HG02973 (cell line): ENCODE results near the gene ASTN2.

Experiments
- ATAC-seq: cut with Tn5 transposase; IDR thresholded peaks from one replicate; pipeline ENCODE4 v1.9.1; 2021; ENCODE audit warnings: moderate library complexity; ENCODE audit not compliant: unreplicated experiment

The ASTN2 gene, protein sequence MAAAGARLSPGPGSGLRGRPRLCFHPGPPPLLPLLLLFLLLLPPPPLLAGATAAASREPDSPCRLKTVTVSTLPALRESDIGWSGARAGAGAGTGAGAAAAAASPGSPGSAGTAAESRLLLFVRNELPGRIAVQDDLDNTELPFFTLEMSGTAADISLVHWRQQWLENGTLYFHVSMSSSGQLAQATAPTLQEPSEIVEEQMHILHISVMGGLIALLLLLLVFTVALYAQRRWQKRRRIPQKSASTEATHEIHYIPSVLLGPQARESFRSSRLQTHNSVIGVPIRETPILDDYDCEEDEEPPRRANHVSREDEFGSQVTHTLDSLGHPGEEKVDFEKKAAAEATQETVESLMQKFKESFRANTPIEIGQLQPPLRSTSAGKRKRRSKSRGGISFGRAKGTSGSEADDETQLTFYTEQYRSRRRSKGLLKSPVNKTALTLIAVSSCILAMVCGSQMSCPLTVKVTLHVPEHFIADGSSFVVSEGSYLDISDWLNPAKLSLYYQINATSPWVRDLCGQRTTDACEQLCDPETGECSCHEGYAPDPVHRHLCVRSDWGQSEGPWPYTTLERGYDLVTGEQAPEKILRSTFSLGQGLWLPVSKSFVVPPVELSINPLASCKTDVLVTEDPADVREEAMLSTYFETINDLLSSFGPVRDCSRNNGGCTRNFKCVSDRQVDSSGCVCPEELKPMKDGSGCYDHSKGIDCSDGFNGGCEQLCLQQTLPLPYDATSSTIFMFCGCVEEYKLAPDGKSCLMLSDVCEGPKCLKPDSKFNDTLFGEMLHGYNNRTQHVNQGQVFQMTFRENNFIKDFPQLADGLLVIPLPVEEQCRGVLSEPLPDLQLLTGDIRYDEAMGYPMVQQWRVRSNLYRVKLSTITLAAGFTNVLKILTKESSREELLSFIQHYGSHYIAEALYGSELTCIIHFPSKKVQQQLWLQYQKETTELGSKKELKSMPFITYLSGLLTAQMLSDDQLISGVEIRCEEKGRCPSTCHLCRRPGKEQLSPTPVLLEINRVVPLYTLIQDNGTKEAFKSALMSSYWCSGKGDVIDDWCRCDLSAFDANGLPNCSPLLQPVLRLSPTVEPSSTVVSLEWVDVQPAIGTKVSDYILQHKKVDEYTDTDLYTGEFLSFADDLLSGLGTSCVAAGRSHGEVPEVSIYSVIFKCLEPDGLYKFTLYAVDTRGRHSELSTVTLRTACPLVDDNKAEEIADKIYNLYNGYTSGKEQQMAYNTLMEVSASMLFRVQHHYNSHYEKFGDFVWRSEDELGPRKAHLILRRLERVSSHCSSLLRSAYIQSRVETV (N-terminal part only)

DNA sequence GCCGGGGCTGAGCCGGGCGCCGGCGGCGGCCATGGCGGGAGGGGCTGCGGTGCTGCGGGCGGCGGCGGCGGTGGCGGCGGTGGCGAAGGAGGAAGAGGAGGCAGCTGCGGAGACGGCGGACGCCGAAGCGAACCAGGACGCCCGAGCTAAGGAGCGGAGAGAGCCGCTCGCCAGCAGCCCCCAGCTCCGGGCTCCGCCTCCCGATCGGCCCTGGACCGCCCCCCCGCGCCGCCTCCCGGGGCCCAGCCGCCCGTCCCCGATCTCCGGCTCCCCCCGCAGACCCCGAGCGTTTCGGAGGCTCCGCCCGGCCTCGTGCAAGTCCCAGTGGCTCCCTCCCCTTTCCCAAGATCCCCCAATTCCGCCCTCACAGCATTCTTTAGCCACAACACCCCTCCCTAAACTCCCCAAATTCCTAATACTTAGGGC is at the start of gene ASTN2:
Gene ASTN2, minus strand, starts transcription at position 152 of the 426 bp plus-strand sequence. Its CDS starts 119 bp downstream, at position 33.
- no peak for ATAC-seq

DNA sequence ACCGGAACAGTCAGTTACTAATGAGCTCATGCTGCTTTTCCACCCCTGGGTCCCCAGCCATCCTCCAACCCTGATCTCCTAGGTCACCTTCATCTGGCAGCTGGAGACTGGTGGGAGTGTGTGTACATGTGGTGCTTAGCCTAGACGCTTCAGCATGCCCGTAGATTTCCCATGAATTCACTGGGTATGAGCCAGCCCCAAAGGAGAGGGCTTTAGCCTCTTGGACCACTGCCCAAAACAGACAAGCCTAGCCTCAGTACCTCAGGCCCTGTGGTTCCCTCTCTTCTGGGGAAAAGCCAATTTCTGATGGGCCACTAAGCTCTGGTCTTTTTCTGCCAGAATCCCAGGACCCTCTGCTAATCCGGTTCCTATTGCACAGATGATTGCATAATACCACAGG is 48.0 kb upstream of the ASTN2 start:
- no peak for ATAC-seq

DNA sequence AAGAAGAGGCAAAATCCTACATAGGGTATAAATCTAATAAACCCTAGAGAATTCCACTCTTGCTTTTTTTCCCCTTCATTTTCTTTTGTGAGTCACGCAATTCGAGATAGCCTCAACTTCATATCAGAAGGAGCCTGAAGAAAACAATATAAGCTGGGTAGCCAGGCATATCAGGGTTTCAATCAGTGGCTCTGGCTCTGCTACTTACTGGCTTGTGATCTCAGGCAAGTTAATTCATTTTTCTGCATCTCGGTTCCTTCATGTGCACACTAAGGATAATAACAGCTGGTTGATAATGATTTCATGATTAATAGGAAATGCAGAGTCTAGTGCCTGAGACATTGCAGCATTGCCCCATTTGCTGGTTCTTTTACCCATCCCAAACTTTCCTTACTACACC is 46.5 kb upstream of the ASTN2 start:
- ATAC-seq, result no peak

DNA sequence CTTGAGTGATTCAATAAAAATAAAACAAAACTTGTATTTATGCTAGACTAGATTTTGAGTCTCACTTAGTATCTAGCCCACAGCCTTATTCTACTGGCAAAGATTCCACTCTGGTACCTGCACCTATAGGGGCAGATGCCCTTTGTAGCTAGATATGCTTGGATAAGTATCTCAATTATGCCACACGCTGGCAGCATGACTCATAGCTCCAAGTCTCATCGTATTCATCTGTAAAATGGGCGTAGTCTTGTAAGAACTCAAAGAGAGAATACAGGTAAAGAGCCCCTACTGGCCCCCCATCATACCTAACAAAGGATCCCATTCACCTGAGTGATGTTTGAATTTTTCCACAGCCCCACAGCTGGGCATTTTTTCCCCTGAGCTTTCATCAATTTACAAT is 45.9 kb upstream of the ASTN2 start:
- ATAC-seq, result no peak

DNA sequence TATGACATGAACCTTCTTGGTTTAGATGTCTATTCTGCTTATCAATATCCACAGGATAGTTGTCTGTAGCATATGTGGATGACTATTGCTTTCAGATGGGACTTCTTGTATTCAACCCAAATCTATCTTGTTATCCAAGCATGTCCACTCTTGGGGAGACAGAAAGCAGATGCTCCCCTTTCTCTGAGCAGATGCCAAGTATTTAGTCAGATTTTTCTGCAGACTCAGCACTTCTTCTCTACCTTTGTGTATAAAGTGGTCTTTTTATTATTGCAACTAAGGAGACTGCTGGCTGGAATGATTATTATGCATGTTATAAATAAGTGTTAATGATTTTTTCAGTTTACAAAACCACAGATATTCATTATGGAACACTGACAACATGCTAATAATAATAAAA is 45.1 kb upstream of the ASTN2 start:
- ATAC-seq, result no peak

DNA sequence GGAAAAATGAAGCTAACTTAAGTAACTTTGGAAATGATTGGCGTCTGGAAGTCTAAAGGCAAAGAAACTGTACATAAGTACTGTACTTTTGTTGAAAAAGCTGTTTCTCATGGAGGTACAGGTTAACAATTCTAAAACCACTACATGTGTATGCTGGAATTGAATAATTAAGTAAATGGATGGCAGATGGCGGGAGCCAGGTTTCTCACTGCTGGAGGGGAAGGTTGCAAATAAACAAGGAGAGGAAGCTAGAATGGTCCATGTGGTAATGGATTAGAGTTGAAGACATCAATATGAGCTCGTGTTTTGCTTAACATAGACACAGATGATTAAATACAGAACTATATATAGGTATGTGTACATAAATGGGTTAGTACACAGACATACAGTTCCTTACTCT is 43.2 kb upstream of the ASTN2 start:
- ATAC-seq, result no peak

DNA sequence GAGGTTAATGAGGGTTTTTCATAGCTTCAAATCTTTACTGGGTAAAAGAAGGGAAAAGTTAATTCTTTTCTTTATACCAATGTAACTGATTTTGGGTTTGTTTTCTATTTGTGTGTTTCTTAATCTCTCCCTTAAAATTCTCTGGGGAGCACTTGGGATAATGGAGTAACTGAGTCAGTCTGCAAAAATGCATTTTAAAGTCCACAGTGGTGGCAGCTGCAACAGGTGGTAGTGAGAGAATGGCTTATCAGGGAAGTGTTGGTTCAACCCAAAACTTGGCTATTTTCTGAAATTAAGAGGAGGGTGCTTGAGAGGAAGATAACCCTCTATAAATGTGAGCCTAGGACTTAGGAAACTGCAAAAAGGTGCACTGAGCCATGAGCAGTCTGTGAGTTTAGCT is 39.9 kb upstream of the ASTN2 start:
- no peak for ATAC-seq

DNA sequence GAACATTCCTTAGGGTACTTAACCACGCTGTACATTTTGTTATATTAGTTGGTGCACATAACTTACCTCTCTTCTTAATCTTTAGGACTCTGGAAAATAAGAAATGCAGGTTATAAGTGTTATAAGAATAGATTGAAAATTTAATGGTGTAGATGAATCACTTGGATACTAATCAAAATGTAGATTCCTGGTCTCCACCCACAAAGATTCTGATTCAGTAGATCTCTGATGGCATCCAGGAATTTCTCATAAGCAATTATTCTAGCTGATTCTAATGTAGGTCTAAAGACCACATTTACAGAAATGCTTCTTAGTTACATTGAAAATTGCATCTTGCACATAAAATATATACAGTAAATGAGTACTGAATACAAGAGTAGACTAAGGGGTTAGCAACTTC is 38.9 kb upstream of the ASTN2 start:
- ATAC-seq, result no peak

DNA sequence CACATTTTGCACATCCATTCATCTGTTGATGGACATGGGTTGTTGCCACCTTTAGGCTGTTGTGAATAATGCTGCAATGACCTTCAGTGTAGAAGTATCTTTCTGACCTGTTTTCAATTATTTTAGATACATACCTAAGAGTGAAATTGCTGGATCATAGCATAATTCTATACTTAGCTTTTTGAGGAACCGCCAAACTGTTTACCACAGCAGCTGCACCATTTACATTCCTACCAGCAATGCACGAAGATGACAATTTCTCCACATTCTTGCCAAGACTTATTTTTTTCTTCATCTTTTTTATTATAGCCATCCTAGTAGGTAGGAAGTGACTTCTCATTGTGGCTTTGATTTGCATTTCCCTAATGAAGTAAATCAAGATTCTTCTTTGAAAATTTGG is 36.5 kb upstream of the ASTN2 start:
- no peak for ATAC-seq

DNA sequence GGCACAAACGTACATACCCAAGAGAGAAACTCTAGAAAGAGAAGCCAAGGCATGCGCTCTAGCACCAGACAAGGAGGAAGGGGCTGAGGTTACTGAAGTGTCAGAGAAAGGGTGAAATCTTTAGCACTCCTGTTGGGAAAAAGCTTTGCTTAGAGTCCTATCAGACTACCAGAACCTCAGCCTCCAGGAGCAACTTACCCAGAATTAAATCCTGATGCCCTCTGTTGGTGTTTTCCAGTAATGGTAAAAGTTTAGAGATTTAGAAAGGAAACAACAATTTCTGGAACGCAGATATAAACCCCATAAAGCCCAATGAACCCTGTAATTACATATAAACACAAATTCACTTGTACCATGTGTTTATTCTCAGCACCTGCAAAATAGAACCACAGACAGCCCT is 33.2 kb upstream of the ASTN2 start:
- no peak for ATAC-seq

DNA sequence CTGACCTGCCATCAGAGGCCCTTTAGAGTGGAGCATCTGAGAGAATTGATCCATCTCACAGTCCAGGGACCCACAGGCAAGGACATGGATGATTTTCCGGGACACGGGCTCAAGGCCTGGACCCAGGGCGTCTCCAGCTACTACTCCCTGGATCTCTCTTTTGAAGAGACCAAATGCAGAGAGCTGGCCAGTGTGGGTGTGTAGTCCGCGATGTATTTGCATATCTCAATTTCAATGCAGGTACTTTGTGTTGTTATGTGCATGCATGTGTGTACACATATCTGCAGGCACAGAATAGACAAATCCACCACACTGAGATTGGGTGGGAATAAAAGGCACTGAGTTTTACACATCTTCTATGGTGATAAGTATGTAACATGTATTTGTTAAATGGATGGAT is 30.8 kb upstream of the ASTN2 start:
- ATAC-seq, result no peak

DNA sequence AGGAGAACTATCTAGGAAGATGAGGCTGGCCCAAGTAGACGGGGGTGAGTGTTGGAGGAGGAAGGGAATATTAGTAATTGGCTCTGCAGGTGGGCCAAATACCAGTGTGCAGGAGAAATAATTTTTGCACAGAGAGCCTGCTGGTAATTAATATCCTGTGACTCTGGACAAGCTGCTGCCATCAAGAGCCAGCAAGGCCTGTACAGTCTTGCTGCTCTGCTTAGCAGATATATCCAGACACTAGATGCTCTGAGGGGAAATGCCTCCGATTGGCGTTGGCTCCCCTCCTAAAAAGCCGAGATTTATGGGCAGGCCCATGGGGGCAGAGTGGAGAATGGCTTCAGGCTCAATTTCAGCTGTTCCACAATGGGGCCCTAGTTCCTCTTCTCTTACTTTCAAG is 29.6 kb upstream of the ASTN2 start:
- no peak for ATAC-seq

DNA sequence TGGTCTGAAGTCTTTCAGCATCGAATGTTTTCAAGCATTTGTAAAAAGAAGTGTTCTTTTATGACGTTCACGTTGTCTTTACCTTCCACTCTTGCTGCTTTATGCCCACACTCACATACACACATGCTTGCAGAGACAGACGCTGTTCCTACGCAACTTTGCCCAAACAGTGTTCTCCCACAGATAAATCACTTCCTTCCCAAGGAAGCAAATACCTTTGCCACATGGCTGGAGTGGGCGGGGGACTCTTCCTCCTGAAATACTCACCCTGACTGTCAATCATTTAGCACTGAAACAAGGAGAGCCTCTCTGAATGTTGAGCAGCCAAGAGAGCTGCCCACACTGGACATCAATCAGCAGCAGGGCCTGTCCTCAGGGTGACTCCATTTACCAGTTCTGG is 22.4 kb upstream of the ASTN2 start:
- no peak for ATAC-seq

DNA sequence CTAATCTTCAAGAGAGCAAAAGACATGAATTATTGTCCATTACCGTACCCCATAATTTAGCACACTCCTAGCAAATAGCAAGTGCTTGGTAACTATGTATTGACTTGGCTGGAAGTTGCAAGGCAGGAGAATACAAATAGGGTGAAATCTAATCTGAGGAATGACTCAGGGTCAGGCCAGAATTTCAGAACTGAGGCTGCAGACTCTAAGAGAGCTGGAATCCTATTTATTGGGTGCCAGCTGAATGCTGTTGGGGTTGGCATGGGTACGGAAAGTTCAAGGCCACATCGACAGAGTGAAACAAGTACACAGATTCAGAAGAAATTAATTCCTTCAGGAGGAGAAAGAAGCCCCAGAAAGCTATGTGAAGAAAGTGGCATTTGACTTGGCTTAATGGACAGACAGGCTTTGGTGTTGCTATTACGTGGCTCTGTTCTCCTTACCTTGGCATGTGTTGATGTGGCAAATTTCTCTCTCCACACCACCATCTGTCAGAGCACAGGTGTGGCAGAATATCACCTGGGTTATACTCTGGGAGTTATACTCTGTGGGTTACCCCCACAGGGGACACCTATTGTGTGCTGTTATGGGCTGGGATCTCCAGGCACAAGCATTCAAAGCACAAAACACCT is 20.9 kb upstream of the ASTN2 start:
- ATAC-seq, result no peak

DNA sequence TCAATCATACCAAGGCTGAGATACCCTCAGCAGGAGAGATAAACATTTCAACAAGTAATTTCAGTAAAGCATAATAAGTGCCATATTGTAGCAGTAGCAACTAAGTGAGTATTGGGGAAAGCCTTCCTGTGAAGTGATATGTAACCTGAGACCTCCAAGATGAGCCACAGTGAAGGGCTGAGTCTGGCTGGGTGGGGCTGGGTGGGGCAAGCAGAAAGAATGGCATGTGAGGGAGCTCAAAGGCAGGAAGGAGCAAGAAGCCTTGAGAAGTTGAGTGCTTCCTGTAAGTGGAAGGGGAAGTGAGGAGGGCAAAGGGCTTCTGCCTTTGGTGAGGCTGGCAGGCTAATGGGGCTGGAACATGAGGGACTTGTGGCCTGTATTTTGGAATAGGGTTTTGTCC is 19.7 kb upstream of the ASTN2 start:
- ATAC-seq, result no peak

DNA sequence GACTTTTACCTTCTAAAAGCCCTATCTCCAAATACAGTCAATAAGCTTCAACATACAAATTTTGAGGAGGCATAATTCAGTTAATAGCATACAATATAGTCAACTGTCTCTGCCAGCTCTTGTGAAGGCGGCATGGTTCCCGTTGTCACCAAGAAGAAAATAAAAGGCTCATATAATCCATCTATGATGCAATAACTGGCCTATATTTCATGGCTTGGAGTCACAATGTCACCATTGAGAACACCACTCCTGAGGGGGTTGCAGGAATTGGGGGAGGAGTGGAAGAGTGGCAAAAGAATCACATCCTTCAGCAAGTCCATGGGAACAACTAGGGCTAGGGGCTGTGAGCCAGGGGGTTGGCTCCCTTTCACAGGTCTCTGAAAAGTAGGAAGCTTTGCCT is 16.0 kb upstream of the ASTN2 start:
- ATAC-seq, result no peak

DNA sequence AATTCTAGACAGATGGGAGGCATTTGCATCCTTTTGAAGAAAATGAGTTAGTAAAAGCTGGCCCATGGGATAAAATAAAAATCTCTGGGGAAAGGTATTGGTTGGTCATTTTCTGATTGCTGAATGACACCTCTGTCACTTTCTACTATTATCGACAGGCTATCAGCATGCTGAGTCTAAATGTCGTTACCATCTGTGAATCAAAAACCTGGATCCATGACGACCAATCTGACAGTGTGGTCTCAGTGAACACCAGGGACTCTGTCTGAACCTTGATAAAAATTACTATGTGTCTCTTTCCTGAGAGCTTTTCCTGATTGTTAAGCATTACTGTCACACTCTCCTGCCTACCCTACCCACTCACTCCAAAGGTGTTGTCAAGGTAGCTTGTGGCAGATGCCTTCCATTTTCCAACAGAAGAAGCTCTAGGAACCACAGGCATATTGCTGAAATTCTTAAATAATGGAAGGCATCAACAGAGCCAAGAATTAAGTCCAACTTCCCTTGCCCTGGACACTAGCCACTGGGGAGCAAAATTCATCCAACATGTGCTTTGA is 12.6 kb upstream of the ASTN2 start:
- ATAC-seq, result no peak

DNA sequence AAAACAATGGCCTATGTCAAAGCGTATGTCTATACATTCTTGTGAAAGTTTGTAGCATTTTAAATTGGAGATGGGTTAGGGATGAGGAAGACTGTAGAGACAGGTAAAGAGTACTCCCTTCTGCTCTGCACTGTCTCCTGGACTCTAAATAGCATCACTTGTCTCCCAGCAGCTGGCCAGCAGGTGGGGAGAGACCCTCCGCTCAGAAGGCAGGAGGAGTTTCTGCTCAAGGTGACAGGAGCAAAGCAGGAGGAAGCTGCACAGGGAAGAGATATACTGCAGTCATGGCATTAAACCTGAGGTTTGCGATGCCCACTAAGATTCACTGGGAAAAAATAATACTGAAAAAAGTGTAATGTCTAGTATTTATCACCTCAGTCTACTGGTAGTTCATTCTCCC is 10.7 kb upstream of the ASTN2 start:
- no peak for ATAC-seq

DNA sequence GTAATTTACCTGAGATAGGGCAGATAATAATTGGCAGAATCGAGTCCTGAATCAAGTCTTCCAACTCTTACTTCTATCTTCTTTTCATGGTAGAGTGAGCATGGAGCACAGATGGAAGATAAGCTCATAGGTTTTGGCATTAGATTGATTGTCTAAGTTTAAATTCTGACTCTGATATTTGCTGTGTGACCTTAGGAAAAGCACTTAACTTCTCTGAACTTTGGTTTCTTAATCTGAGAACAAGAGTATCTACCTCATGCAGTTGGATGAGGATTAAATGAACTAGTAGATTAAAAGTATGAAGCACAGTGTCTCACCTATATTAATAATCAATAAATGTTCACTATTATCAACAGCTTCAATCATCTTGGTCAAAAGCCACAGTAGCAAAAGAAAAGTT is 9.4 kb upstream of the ASTN2 start:
- ATAC-seq, result no peak

DNA sequence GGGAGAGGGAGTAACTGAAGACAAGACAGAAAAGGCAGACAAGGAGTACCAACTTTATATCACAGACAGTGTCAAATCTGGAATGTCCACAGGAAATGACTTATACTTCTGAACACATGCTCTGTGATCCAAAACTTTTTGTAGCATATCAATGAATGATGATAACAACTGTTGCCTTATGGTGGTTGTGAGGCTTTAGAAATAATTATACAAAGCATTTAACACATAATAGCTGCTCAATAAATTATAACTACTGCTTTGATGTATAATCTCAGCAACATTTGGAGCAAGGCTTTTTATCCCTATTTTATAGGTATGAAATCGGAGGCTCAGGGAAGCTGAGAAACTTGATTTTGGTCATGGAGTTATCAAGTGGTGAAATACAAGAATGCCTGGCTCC is 3.3 kb upstream of the ASTN2 start:
- ATAC-seq, result no peak

DNA sequence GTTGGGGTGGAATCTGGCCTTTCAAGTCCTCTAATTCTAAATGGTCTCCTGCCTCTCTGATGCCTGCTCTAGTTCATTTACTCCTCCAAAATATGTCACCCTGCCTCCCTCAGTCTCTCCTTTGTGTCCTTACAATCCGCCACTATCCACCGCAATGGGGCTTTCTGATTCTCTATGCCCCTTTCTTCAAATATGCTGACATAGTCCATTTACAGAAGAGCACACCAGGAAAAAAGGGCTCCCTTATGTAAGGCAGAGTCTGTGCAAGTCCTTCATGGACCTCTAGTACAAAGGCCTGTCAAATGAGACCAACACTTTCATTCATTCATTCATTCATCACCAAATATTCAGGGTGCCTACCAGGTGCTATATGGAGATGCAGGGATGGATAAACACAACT is 2.0 kb upstream of the ASTN2 start:
- no peak for ATAC-seq
